Mesothelial cell of epicardium (in vitro differentiated cells): ENCODE data around the gene ADCY10. TPM values are rescaled to one million over a fixed set of nuclear protein-coding genes. Genes with fewer than 3 reads are reported as not detected.

Source experiments
- DNase-seq, 2 experiments: peaks; one replicate each; pipeline ENCODE4 v3.0.0; 2021; ENCODE audit warnings: low spot score in 2 of 2; ENCODE audit not compliant: unreplicated experiment in 2 of 2
- H3K27ac Mint-ChIP-seq: 2 replicates; pipeline ENCODE4 v1.8.0; 2021; ENCODE audit warnings: mixed read lengths
- H3K27me3 Mint-ChIP-seq: 2 replicates; pipeline ENCODE4 v1.8.0; 2021; ENCODE audit warnings: low read depth, mixed read lengths
- H3K36me3 Mint-ChIP-seq: 2 replicates; pipeline ENCODE4 v1.8.0; 2021; ENCODE audit warnings: mixed read lengths
- H3K4me1 Mint-ChIP-seq: 2 replicates; pipeline ENCODE4 v1.8.0; 2021; ENCODE audit warnings: mixed read lengths
- H3K4me3 Mint-ChIP-seq: 2 replicates; pipeline ENCODE4 v1.8.0; 2021; ENCODE audit warnings: mild to moderate bottlenecking, moderate library complexity, mixed read lengths
- H3K9me3 Mint-ChIP-seq: 2 replicates; pipeline ENCODE4 v1.8.0; 2021; ENCODE audit warnings: mixed read lengths
- total RNA-seq: library from RNA; stranded (reverse); gene quantifications from 3 replicates; pipeline ENCODE4 v1.2.1, GENCODE V29; 2021
- TF ChIP-seq, protein P1 (sequence below): fragments of 200-600 bp; sonication (generic); IDR thresholded peaks from one replicate; pipeline ENCODE4 v1.5.0; 2021; ENCODE audit warnings: antibody characterized with exemption; ENCODE audit not compliant: unreplicated experiment

Gene ADCY10
- 0.04 to 0.47 TPM (median 0.16 TPM) in 3 replicates for total RNA-seq

DNA sequence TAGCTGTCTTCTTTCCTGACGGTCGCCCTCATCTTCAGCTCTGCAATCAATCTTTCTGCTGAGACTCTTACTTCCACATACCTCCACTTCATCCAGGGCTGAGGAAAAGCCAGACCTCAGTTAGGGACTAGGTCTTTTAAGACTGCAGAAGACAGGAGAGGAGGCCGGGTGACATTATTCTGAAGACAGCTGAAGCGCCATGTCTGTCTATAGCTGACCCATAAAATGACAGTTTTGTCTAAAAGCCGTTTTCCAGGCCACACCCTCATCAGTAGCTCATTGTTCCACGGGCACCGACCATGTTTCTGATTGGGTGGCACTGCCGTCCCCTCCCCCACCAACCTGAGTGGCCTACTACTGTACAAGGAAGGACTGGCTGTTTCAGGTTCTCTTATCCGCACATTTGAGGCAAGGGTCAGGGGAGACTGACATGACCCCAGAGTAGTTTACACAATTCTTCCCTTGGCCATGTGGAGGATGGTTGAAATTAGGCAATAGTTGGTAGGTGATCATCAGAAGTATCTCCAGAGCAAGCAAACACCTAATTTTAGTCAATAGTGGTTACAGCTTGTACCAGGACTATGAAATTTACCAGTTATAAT lies at the start of gene ADCY10:
TSS of gene ADCY10 (minus strand) at position 240 of the 602 bp plus-strand sequence. CDS start 8,994 bp downstream, outside the sequence.
- TF ChIP-seq, protein P1, sequence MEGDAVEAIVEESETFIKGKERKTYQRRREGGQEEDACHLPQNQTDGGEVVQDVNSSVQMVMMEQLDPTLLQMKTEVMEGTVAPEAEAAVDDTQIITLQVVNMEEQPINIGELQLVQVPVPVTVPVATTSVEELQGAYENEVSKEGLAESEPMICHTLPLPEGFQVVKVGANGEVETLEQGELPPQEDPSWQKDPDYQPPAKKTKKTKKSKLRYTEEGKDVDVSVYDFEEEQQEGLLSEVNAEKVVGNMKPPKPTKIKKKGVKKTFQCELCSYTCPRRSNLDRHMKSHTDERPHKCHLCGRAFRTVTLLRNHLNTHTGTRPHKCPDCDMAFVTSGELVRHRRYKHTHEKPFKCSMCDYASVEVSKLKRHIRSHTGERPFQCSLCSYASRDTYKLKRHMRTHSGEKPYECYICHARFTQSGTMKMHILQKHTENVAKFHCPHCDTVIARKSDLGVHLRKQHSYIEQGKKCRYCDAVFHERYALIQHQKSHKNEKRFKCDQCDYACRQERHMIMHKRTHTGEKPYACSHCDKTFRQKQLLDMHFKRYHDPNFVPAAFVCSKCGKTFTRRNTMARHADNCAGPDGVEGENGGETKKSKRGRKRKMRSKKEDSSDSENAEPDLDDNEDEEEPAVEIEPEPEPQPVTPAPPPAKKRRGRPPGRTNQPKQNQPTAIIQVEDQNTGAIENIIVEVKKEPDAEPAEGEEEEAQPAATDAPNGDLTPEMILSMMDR: no peak
- H3K9me3 Mint-ChIP-seq: peaks cover 10% of the 10 kb centered on the region
- H3K27me3 Mint-ChIP-seq: no peaks in the 10 kb centered on the region
- H3K4me3 Mint-ChIP-seq: no peak within 1 kb of the TSS
- peaks cover 25% of the 10 kb centered on the region for H3K36me3 Mint-ChIP-seq
- H3K4me1 Mint-ChIP-seq: peaks cover 3% of the 10 kb centered on the region
- no peak within 1 kb of the TSS for H3K27ac Mint-ChIP-seq
- DNase-seq: no peak

- no peak overlapping the region for H3K4me3 Mint-ChIP-seq
- no peak overlapping the region for H3K27ac Mint-ChIP-seq
- no peak for DNase-seq
- no peaks in the 10 kb centered on the region for H3K27me3 Mint-ChIP-seq
- peaks cover 64% of the 10 kb centered on the region for H3K36me3 Mint-ChIP-seq
- TF ChIP-seq, protein P1: no peak
- peaks cover 19% of the 10 kb centered on the region for H3K9me3 Mint-ChIP-seq
- no peaks in the 10 kb centered on the region for H3K4me1 Mint-ChIP-seq
These were observed 43.8 kb upstream of the ADCY10 start for GRCh38 chr1:167957710-167958109.

- H3K4me1 Mint-ChIP-seq: no peaks in the 10 kb centered on the region
- H3K9me3 Mint-ChIP-seq: peaks cover 15% of the 10 kb centered on the region
- H3K36me3 Mint-ChIP-seq: peaks cover 61% of the 10 kb centered on the region
- H3K27ac Mint-ChIP-seq: no peak overlapping the region
- no peak overlapping the region for H3K4me3 Mint-ChIP-seq
- H3K27me3 Mint-ChIP-seq: no peaks in the 10 kb centered on the region
- TF ChIP-seq, protein P1: no peak
- no peak for DNase-seq
These were observed 42.0 kb upstream of the ADCY10 start for GRCh38 chr1:167955915-167956314.

- no peaks in the 10 kb centered on the region for H3K27me3 Mint-ChIP-seq
These were observed 36.6 kb upstream of the ADCY10 start for GRCh38 chr1:167950569-167950968.

DNA sequence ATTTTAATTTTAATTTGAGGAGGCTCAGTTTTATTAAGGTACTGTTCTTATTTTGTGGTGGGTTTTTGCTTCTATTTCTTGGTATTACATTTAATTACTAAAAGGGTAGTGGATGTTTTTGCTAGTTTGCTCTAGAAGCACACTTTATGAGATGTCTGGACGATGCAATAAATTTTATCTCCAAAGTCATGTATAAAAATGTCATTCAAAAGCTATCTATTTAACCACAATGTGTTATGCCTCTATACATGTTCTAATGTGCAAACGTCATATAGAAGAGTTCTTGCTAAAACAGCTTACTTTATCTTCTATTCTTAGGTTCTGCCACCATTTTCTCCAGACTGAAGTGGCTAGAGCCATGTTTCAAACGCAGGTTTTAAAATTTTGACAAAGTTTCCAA lies 35.9 kb upstream of the ADCY10 start:
- no peak for DNase-seq
- no peak overlapping the region for H3K27ac Mint-ChIP-seq
- H3K9me3 Mint-ChIP-seq: peaks cover 12% of the 10 kb centered on the region
- no peaks in the 10 kb centered on the region for H3K27me3 Mint-ChIP-seq
- H3K4me3 Mint-ChIP-seq: no peak overlapping the region
- TF ChIP-seq, protein P1: no peak
- peaks cover 13% of the 10 kb centered on the region for H3K4me1 Mint-ChIP-seq
- peaks cover 17% of the 10 kb centered on the region for H3K36me3 Mint-ChIP-seq

More at GRCh38 chr1:167950569-167950968, 36.6 kb upstream of the ADCY10 start:
- peaks cover 13% of the 10 kb centered on the region for H3K4me1 Mint-ChIP-seq
- H3K27ac Mint-ChIP-seq: no peak overlapping the region
- H3K36me3 Mint-ChIP-seq: peaks cover 20% of the 10 kb centered on the region
- TF ChIP-seq, protein P1: no peak
- no peak for DNase-seq
- no peak overlapping the region for H3K4me3 Mint-ChIP-seq
- H3K9me3 Mint-ChIP-seq: peaks cover 7% of the 10 kb centered on the region
